Fibroblast of skin of right quadriceps (primary cell): ENCODE measurements around the gene PRDM13.
"Not testable (repeated sequence)": the region's sequence is repeated elsewhere in the genome, so short reads cannot be mapped to it uniquely, and the experiment has no call there.

Experiments
- DNase-seq: peaks from one replicate; pipeline ENCODE4 v3.0.0-alpha.2; 2013

PRDM13 gene

GRCh38 chr6:99604166-99605073 is 2.2 kb upstream of the PRDM13 start:
- DNase-seq: no peak

GRCh38 chr6:99605074-99605734 is 1.4 kb upstream of the PRDM13 start:
- DNase-seq: no peak

- DNase-seq: no peak
These were observed 550 bp upstream of the PRDM13 start for GRCh38 chr6:99605911-99606655.

GRCh38 chr6:99607416-99608036 is 893 bp downstream of the PRDM13 start:
- no peak for DNase-seq

GRCh38 chr6:99608059-99608885 is 1.6 kb downstream of the PRDM13 start:
- DNase-seq: no peak

GRCh38 chr6:99608886-99609482 is 2.4 kb downstream of the PRDM13 start:
- no peak for DNase-seq

- no peak for DNase-seq
These were observed 3.4 kb downstream of the PRDM13 start for GRCh38 chr6:99609905-99610489.

- DNase-seq: no peak
These were observed 4.5 kb downstream of the PRDM13 start for GRCh38 chr6:99611148-99611547.

- no peak for DNase-seq
These were observed 6.1 kb downstream of the PRDM13 start for GRCh38 chr6:99612551-99613408.

- DNase-seq: peak; percentile 21
These were observed 6.7 kb downstream of the PRDM13 start for GRCh38 chr6:99613409-99613704.

- peak; percentile 12 for DNase-seq
These were observed 7.2 kb downstream of the PRDM13 start for GRCh38 chr6:99613705-99614429.

GRCh38 chr6:99614430-99615186 is 8.0 kb downstream of the PRDM13 start:
- no peak for DNase-seq

- no peak for DNase-seq
These were observed 10.5 kb downstream of the PRDM13 start for GRCh38 chr6:99617131-99617530.

GRCh38 chr6:99618649-99619408 is 12.2 kb downstream of the PRDM13 start:
- DNase-seq: no peak

- DNase-seq: no peak
These were observed 12.8 kb downstream of the PRDM13 start for GRCh38 chr6:99619409-99619762.

- not testable (repeated sequence) for DNase-seq
These were observed 15.4 kb downstream of the PRDM13 start for GRCh38 chr6:99622044-99622443.

GRCh38 chr6:99629293-99629692 is 22.7 kb downstream of the PRDM13 start:
- no peak for DNase-seq

- no peak for DNase-seq
These were observed 31.0 kb downstream of the PRDM13 start for GRCh38 chr6:99637629-99638028.
